MM.1S (cell line): ENCODE measurements around the gene DNA2.

Source experiments
- EZH2 ChIP-seq: fragments of 300-600 bp; sonication (generic); optimal IDR thresholded peaks from 2 replicates; pipeline ENCODE3; 2017; ENCODE audit warnings: low read depth, mild to moderate bottlenecking, antibody characterized with exemption, low read length, mixed read lengths
- EZH2phosphoT487 ChIP-seq: fragments of 300-600 bp; sonication (generic); IDR thresholded peaks from 2 replicates; pipeline ENCODE4 v1.6.1; 2018; ENCODE audit warnings: antibody characterized with exemption, low read length
- TF ChIP-seq, protein P1 (sequence below): fragments of 300-600 bp; sonication (generic); IDR thresholded peaks from 2 replicates; pipeline ENCODE4 v1.5.1; 2016; ENCODE audit warnings: antibody characterized with exemption, low read length, mixed read lengths

DNA sequence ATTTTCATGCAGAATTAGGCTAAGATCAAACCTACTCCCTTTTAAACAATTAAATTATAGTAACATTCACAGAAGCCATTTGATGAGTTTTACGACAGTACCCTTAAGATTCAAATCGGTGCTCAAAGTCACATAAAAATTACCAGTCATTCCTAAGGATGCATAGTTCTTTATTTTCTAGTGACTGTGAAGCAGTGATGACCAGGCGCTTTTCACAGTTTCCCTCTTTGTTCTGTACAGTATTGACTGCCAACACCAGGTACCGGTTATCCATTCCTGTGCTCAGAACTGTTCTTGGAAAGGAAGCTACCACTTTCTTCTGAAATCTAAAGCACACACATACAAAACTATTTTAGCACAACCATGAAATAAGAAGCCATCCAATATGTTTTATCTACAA is 1.9 kb downstream of the DNA2 start:
- TF ChIP-seq, protein P1, sequence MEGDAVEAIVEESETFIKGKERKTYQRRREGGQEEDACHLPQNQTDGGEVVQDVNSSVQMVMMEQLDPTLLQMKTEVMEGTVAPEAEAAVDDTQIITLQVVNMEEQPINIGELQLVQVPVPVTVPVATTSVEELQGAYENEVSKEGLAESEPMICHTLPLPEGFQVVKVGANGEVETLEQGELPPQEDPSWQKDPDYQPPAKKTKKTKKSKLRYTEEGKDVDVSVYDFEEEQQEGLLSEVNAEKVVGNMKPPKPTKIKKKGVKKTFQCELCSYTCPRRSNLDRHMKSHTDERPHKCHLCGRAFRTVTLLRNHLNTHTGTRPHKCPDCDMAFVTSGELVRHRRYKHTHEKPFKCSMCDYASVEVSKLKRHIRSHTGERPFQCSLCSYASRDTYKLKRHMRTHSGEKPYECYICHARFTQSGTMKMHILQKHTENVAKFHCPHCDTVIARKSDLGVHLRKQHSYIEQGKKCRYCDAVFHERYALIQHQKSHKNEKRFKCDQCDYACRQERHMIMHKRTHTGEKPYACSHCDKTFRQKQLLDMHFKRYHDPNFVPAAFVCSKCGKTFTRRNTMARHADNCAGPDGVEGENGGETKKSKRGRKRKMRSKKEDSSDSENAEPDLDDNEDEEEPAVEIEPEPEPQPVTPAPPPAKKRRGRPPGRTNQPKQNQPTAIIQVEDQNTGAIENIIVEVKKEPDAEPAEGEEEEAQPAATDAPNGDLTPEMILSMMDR: no peak
- TF ChIP-seq EZH2 (no peak), EZH2phosphoT487 (no peak)
